Endothelial cell of hepatic sinusoid (primary cell): ENCODE results near the gene SEC22C.

ENCODE experiments used
- in situ Hi-C: cut with HindIII; loops from 2 replicates; pipeline ENCODE4 v1.10.0; 2017; ENCODE audit warnings: low sequenced_read_pairs

Gene SEC22C

DNA sequence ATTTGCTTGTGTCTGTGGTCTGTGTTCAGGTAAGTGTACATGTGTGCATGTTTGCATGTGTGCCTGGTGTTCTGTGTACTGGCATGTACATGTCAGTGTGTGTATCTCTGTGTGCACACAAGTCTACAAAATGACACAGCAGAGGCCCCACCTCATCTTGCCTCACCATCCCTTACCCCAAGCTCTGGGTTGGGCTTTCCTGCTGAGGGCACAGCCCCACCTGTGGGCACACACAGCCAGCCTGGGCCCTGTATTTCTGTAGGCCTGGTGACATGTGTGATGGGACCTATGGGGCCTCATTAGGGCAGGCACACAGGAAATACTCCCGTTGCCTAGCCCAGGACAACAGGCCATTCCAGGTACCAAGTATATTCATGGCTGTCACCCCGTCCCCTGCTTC, 65.8 kb downstream of the SEC22C start:
- in situ Hi-C loops = loop anchor here (10.0 kb wide), 2 partner anchors 91 to 251 kb away; partner anchors contain the start of gene CCK

DNA sequence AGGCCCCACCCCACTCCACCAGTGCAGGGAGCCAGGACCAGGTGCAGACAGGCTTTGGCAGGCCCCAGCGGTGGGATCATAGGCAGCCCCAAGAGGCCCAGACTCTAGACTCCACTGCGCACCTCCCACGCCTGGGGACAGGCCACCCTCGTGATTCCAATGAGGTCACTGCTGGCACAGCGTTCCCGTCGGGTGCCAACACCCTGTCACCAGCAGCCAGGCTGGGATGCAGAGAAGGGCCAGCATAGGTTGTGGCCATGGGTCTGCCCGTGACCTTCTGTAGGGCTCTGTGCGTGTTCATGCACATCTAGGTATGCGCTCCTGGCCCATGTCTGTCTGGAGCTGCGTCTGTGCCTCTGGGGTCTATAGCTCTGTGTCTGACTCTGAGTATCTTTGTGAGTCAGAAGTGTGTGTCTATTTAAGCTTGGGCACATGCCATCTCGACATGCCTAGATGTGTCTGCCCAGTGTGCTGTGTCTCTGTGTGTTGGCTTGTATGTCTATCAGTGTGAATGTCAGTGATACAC, 66.3 kb downstream of the SEC22C start:
- in situ Hi-C loops = loop anchor here (10.0 kb wide), 2 partner anchors 91 to 251 kb away; partner anchors contain the start of gene CCK

DNA sequence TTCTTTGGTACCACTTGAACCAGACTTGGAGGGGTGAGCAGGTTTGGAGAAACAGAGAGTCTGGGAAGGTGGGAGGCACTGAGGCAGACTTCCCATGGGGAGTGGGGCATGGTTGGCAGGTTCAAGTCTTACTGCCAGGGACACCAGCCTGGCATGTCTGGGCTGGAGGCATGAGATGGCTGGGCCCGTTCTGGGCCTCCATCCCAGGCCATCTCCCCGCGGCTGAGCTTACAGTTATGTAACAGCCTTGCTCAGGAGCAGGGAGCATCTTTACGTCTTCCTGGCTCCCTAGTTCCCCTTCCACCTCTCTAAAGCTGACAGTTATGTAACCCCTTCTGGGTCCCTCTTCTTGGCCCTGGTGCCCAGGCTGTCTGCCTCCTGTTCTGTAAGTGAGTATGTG, 66.9 kb downstream of the SEC22C start:
- in situ Hi-C loops = loop anchor here (10.0 kb wide), 2 partner anchors 90 to 250 kb away; partner anchors contain the start of gene CCK

DNA sequence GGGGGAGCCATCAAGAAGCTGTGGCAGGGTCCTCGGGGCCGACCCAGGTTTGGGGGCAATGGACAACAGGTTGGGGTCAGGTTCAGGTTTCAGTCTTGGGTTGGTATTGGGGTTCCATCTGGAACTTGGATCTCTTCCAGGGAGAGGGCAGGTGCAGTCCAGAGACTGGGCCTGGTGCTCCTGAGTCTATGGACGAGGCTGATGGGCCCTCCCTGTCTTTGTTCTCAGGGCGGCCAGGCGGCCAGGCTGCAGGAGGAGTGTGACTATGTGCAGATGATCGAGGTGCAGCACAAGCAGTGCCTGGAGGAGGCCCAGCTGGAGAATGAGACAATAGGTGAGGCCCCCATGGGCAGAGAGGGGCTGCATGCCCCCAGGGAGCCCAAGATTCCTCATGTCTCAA, 68.2 kb downstream of the SEC22C start:
- in situ Hi-C loops = loop anchor here (10.0 kb wide), 2 partner anchors 89 to 249 kb away; partner anchors contain the start of gene CCK

DNA sequence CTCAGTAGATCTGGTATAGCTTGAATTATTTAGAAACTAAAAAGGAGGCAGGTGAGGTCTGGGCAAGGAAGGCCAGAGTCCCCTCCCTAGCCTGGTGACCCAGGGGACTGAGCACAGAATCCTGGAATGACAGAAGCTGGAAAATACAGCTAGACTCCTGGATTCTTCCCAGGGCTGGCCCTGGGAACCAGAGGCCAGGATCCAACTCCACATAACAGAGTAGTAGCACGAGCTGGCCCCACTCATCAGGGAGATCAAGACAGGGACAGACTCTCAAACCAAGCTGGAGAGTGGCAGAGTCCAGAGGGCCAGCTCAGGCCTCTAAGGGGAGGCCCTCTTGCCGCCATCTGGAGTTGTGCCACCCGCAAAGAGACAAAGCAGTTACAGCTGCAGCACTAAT, 68.6 kb downstream of the SEC22C start:
- in situ Hi-C loops = loop anchor here (10.0 kb wide), 2 partner anchors 88 to 248 kb away; partner anchors contain the start of gene CCK

DNA sequence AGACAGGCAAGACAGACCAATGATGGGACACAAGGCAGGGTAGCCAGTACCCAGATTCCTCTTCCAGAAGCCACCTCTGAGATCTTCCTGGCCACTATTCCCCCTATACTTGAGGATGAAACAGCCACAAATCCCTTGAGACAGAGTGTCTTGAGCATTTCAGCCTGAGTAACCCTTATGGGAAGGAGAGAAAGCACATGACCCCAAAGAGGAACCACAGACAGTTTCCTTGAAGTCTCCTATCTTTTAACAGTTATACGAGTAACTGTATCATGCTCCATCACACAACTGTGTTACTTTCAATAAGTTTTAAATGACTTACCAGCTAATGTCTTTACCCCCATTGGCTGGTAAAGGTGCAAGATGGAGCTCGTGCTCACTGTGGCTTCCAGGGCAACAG, 70.0 kb downstream of the SEC22C start:
- in situ Hi-C loops = loop anchor here (10.0 kb wide), 2 partner anchors 87 to 247 kb away; partner anchors contain the start of gene CCK

DNA sequence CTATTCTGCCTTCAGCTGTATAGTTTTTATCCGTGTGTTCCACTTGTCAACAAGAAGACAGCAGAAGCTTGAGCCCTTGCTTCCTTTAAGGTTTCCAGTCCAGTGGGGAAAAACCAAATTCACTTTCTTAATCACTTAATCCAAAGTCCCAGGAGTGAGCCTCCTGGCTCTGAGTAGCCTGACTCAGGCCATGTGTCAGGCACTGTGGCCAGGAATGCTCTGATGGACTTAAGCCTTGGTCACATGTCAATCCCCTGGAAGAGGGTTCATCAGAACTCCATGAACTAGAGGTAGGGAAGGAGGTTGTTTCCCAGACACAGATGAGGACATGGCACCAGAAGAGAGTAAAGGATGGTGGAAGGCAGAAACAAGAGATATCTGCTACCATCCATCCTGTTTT, 70.6 kb downstream of the SEC22C start:
- in situ Hi-C loops = loop anchor here (10.0 kb wide), 2 partner anchors 86 to 246 kb away; partner anchors contain the start of gene CCK

DNA sequence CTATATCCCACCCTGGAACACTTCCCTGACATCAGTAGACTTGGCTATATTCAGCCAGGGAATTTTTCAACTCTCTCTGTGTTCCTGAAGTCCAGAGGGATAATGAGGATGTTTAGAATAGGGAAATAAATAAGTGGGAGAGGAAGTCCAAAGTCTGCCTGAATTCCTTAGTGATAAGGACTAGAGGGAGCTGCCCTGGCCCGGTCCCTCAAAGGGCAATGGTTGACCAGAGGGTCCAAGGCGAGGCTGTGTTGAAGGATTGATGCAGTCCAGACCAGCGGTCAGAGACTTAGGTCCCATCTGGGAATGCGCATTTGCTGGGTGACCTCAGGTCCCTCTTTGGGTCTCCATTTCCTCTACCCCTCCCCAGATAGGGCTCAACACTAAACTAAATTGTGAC, 71.4 kb downstream of the SEC22C start:
- in situ Hi-C loops = loop anchor here (10.0 kb wide), 2 partner anchors 86 to 246 kb away; partner anchors contain the start of gene CCK

DNA sequence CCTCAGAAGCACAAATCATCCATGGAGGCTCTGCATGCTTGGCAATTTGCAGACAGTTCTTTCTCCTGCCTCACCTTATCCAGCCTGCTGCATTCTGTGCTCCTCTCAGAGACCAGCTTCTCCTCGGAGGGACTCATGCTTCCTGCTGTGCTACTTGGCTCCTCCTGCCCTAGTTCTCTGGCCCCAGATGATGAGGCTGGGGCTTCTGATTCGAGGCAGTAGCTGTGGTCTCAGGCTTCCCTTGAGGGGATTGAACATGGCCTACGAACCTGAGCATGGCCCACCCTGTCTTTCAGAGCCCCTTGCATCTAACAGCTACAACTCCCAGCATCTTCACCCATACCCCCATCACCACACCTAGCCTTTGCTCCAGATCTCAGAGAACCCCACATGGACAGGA, 72.7 kb downstream of the SEC22C start:
- in situ Hi-C loops = no loop called here

DNA sequence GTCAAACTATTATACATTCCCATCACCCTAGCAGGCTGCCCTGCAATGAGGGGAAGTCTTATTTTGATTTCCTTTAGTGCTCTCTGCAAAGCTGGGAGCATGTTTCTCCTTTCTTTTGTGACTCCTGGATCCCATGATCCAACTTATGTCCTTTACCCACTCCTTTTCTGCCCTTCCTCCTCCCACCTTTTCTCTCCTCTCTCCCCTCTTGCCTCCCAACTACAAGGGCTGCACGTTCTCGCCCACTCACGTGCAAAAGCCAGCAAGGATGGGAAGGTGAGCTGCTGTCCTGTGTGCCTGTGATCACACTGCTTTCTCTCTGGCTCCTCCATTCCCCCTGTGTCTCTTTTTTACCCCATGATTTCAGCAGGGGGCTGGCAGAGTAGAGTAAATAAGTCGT, 73.2 kb downstream of the SEC22C start:
- in situ Hi-C loops = no loop called here

DNA sequence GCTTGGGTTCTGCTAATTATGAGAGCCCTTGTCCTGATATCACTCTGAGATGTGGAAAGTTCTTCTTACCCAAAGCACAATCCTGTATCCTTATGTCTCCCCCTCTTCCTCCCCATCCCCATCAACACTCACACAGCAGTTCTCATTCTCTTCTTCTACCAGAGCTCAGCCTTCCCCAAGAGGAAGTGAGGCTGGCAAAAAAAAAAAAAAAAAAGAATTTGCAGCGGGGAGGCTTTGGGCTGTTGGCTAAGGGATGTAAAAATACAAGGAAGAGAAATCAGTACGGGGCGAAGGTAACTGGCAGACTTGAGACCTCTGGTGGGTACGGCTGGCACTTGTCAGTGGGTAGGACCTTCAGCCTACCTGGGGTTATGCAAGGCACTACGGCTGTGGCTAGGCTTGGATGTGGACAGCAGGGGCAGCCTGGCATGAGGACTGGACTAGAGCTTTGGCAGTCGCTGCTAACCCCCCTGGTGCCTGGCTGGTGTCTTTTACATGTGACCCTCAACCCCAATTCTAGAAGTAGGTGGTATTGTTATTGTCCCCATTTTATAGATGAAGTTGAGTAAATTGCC, 73.9 kb downstream of the SEC22C start:
- in situ Hi-C loops = no loop called here

DNA sequence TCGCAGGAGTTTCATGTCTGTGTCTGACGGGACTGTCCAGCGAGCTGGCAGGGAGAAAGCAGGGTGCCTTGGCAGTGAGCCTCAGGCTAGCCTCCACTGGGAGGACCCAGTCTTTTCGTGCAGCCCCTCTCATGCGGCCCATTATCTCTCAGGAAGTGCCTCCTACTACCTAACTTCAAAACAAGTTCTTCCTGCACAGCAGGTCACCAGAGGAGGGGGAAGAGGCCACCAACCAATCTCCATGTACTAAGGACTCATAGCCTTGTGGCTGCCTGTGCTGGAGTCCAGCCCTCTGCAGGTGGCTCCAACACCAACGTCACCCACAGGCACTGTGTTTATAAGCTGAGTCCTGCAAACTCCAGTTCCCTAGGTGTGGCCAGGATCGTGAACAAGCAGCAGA, 74.5 kb downstream of the SEC22C start:
- in situ Hi-C loops = no loop called here

DNA sequence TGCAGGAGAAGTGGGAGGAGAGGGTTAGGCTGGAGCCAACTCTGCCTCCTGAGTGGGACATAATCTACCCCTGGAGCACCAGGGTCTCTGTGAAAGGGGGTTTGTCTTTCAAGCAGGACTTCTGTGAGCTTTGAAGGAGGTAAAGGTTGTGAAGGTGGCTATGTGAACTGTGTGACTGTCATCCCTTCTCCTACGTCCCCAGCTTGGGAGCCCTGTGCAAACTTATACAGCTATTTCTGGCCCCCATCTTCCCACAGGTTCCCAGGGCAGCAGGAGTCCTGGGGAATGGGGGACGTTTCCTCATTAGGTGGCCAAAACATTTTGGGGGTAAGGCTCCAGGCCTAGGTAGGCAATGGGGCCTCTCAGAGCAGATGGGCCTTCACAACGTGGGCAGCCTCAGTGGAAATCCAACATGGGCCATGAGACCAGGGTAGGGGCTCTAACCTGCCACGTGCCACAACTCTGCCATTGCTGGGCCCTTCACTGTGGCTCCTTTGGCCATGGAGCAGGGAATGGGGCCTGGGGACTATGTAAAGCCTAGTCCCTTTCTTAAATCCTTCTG, 75.8 kb downstream of the SEC22C start:
- in situ Hi-C loops = no loop called here

DNA sequence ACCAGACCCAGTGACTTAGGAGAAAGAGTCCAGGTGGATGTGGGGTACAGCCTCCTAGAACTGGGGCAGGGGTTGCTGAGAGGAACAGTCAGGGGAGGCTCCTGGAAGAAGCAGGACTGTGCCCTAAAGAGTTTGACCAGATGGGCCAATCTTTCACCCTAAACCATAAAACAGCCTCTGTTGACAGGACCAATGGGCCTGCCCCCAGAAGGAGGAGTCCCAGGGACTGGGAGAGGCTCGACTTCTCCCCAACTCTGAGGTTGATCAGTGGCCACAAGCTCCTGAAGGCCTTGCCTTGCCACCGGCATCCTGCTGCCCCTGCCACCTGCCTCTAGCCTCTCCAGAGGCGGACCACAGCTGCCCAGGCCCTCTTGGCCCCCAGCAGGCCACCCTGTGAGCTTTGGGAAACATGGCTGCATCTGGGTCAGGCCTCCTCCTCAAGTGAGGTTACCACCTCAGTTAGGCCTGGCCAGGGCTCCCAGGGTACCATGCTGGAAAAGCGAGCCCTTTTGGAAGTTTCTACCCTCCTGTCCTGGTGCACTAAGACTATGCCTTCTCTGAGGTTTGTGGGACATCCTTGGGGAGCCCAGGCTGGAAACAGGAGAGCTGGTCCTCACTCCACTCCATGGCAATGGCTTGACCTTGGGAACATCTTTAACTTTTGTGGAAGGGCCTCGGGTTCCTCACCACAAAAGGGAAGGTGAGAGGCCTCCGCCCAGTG, 76.5 kb downstream of the SEC22C start:
- in situ Hi-C loops = no loop called here

DNA sequence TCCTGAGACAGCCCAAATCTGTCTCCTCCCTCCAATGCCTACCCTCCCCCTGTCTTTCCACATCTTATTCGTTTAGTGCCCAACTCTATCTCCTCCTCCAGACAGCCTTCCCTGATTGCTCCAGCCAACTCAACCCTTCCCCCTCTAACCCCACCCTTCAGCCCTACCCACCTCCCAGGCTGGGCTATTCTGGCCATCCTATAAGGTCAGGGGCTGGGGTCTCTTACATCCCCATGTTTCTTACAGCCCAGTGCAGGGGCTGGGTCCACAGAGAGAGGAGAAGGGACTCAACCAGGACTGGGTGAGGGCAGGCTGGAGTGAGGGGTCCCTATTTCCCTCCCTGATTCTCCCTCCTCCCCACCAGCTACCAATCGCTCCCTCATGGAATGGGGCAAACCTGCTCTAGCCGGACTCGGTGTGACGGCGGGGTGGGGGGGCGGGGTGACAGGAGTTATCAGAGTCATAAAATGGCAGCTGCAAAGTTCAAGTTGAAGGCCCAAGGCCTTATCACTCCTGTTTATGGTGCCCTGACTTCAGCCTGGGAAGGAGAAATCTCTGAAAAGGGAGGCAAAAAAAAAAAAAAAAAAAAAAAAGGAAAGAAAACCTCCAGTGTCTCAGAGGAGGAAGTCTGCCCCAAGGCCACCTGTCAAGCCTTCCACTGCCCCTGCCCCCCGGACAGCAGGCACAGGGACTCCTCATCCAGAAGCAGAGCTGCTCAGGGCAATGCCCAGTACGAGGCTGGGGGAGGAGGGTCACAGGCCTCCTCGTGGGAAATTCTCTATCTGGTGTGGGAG, 77.2 kb downstream of the SEC22C start:
- in situ Hi-C loops = no loop called here

DNA sequence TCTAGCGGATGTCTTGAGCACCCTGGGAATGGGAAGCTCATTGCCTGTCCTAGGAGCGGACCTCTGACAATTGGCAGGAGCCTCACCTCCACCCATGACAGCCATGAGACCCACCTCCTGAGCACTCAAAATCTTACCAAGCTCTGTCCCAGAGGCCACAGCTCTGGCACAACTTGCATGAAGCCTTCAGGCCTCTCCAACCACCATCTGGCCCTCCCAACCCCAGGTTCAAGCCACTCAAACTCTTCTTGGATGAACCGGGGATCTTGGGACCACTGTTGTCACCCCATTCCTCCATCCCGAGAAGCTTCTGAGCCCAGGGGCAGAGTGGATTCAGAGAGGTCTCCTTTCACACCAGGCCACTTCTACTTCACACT, 77.8 kb downstream of the SEC22C start:
- in situ Hi-C loops = no loop called here

DNA sequence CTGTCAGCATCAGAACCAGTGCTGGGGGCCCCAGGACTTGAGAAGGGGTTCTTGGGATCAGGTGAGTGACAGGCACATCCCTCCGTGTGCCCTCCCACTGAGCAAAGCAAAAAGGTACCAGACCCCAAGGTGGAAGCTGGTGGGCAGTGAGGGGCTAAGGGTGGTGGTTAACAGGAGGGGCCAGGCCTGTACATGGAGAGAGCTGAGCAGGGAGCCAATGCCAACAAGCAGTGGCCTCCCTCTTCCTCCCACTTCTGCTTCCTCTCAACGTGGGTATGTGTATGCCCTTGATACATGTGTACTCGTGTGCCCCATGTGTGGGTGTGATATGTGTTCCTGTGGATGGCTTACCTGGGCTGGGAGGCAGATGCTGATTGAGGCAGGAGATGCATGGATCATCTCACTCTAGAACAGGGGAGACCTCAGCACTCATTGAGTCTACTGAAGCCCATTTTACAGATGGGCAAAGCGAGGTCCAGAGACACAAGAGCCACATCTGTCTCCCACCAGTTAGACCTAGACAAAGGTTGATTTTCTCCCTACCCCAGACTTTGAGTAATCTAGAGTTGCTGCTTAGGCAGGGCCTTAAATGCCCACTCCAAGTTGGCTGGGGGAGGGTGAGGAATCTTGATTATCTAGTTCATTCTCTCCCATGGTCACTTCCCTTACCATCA, 78.4 kb downstream of the SEC22C start:
- in situ Hi-C loops = no loop called here

DNA sequence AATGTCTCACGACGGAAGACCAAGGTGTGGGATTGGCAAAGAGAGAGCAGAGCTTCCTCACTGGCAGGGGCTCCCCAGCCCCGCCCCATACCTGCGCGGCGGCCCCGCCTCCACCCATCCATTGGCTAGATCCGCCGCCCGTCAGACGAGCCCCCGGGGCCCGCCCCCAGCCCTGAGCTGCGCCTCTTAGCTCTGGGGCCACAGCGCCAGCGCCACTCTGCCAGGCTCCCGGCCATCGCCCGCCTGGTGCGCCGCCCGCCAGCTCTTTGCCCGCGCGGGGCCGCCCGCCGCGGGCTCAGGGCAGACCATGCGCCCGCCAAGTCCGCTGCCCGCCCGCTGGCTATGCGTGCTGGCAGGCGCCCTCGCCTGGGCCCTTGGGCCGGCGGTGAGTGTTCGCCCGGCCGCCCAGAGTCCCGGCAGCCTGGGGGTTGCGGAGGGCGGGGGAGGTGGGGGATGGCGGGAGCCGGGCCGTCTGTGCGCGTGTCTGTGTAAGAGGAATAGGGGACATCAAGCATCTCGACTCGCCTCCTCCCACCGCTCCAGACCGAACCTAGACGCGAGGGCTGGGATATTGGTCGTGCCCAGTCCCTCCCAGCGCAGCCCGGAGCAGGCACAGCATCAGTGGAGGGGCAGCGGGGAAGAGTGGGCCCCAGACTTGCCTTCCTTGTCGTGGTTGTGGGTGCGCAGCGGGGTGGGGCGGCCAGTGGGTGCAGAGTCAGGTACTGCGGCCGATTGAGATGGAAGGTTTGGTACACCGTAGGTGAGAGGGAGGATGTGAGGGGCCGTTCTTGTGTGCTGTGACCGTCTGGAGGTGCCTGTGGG, 79.1 kb downstream of the SEC22C start, which contains the start of gene VIPR1:
VIPR1 (plus strand) TSS at position 215 of the 822 bp plus-strand sequence; CDS start at position 308, 93 bp downstream.
- in situ Hi-C loops = no loop called here

DNA sequence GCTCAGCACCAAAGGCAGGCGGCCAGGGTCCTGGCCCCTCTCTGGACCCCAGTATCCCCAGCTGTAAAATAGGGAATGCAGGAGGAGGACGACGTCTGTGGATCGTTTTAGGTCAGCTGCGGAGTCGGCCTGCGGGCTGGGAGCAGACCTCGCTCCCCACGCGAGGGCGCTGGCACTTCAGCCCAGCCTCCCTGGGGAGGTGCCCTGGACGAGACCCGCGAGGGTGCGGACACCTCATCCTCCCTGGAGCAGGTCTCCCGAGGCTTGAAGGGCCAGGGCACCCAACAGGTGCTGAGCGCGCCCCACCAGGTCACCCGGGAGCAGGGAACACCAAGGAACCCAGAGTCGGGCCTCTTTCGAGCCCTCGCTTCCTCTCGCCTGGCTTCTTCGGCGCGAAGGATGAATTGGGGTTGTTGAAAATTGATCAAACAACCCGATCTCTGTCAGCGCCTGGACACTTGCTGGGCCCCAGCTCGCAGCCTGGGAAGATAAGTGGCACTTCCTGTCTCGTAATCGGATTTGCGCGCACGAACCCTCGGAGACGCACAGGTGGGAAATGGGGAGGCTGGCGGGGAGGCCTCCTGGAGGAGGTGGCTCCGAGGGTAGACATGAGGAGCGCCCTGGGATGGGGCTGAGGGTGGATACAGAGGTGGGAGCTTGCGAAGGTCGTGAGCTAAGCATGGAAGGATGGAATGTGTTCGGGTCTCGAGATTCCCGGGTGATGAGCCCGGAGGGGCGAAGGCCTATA, 79.9 kb downstream of the SEC22C start:
- in situ Hi-C loops = no loop called here
